H1 (cell line): ENCODE results near the gene KRTAP10-8. TPM values are rescaled to one million over a fixed set of nuclear protein-coding genes. Genes with fewer than 3 reads are reported as not detected.

Source experiments
- CTCF ChIA-PET: fragments of 300-600 bp; sonication (Branson Sonifier 250); formaldehyde crosslinking; loops from one replicate; lab custom pipeline; 2021; ENCODE audit not compliant: partially characterized antibody; lab: Charles Lee
- POLR2A ChIA-PET: fragments of 300-600 bp; sonication (Branson Sonifier 250); formaldehyde crosslinking; loops from one replicate; lab custom pipeline; 2021; ENCODE audit warnings: inconsistent platforms; ENCODE audit not compliant: partially characterized antibody; lab: Charles Lee
- DNase-seq, 2 experiments: peaks; one replicate each; pipeline versions ENCODE4 v3.0.0 to v3.0.0-alpha.2; 2010 to 2022; ENCODE audit warnings: low spot score in 2 of 2, low read depth in 1 of 2, mixed read lengths in 1 of 2
- FAIRE-seq: peaks from 2 replicates; lab custom pipeline; 2011; peaks lifted over from hg19 to GRCh38; lab: Jason Lieb, UNC
- H2AFZ ChIP-seq: 2 replicates; pipeline ENCODE4 v1.8.1; 2012; ENCODE audit warnings: low read length, inconsistent platforms
- H2AK5ac ChIP-seq: 2 replicates; pipeline ENCODE4 v1.6.1; 2013; ENCODE audit warnings: low read depth, low read length
- H2BK120ac ChIP-seq: replicated peaks from 2 replicates; pipeline ENCODE3; 2013; ENCODE audit warnings: low read depth, low read length, inconsistent platforms
- H2BK12ac ChIP-seq: 2 replicates; pipeline ENCODE4 v1.6.1; 2013; ENCODE audit warnings: low read depth, low read length
- H2BK15ac ChIP-seq: 2 replicates; pipeline ENCODE4 v1.6.1; 2013; ENCODE audit warnings: low read length
- H2BK20ac ChIP-seq: 2 replicates; pipeline ENCODE4 v1.6.1; 2013; ENCODE audit warnings: low read length
- H2BK5ac ChIP-seq: 2 replicates; pipeline ENCODE4 v1.6.1; 2013; ENCODE audit warnings: low read depth, low read length
- H3K14ac ChIP-seq: 2 replicates; pipeline ENCODE4 v1.6.1; 2013; ENCODE audit warnings: inconsistent platforms; ENCODE audit not compliant: insufficient read length
- H3K18ac ChIP-seq: 2 replicates; pipeline ENCODE4 v1.6.1; 2013; ENCODE audit warnings: low read length; ENCODE audit errors: extremely low read depth
- H3K23ac ChIP-seq: 2 replicates; pipeline ENCODE4 v1.6.1; 2013; ENCODE audit warnings: inconsistent platforms; ENCODE audit not compliant: insufficient read length
- H3K23me2 ChIP-seq: 2 replicates; pipeline ENCODE4 v1.6.1; 2013; ENCODE audit warnings: low read depth, low read length
- H3K27ac ChIP-seq: 2 replicates; pipeline ENCODE4 v1.6.1; 2011; ENCODE audit warnings: low read depth, low read length, inconsistent platforms
- H3K27me3 ChIP-seq, 4 experiments: replicated peaks in 1 of 4; 1 replicate in 1 of 4; 2 replicates in 3 of 4; pipeline versions ENCODE4 v1.6.1 to v1.8.1; 2011 to 2013; ENCODE audit warnings: low read length in 3 of 4, mild to moderate bottlenecking in 3 of 4, inconsistent platforms in 2 of 4, mixed read lengths in 2 of 4, moderate library complexity in 1 of 4; ENCODE audit not compliant: control insufficient read depth in 3 of 4, insufficient read depth in 3 of 4; ENCODE audit errors: extremely low read depth in 1 of 4
- H3K36me3 ChIP-seq, 4 experiments: 2 replicates each; pipeline versions ENCODE4 v1.6.1 to v1.8.1; 2011 to 2013; ENCODE audit warnings: mild to moderate bottlenecking in 4 of 4, low read length in 3 of 4, moderate library complexity in 2 of 4, control low read depth in 1 of 4, inconsistent platforms in 1 of 4; ENCODE audit not compliant: insufficient read depth in 4 of 4, control insufficient read depth in 2 of 4
- H3K4ac ChIP-seq: replicated peaks from 2 replicates; pipeline ENCODE3; 2013; ENCODE audit warnings: low read length, low read depth, mixed read lengths, inconsistent platforms; ENCODE audit not compliant: insufficient read length
- H3K4me1 ChIP-seq, 4 experiments: replicated peaks in 1 of 4; 1 replicate in 1 of 4; 2 replicates in 3 of 4; pipeline versions ENCODE4 v1.6.1 to v1.8.1; 2011 to 2013; ENCODE audit warnings: low read length in 3 of 4, inconsistent platforms in 2 of 4, mixed read lengths in 1 of 4; ENCODE audit not compliant: insufficient read depth in 4 of 4, control insufficient read depth in 3 of 4
- H3K4me2 ChIP-seq, 2 experiments: 2 replicates each; pipeline versions ENCODE4 v1.6.1 to v1.8.1; 2011 to 2013; ENCODE audit warnings: low read depth in 2 of 2, low read length in 2 of 2, control low read depth in 1 of 2, inconsistent platforms in 1 of 2, mild to moderate bottlenecking in 1 of 2; ENCODE audit not compliant: insufficient read depth in 1 of 2
- H3K4me3 ChIP-seq, 4 experiments: fragments of 200-600, 300-600 bp in 1 of 4; sonication (generic), shearing (Covaris generic), sonication (Bioruptor Twin) in 1 of 4; 2 replicates each; pipeline versions ENCODE4 v1.5.1 to v1.8.1; 2011 to 2016; ENCODE audit warnings: low read length in 4 of 4, low read depth in 3 of 4, control low read depth in 2 of 4, inconsistent platforms in 2 of 4, mild to moderate bottlenecking in 2 of 4, mixed read lengths in 1 of 4, moderate library complexity in 1 of 4; ENCODE audit not compliant: insufficient read depth in 2 of 4; ENCODE audit errors: extremely low read depth in 1 of 4
- H3K56ac ChIP-seq: replicated peaks from 2 replicates; pipeline ENCODE3; 2013; ENCODE audit warnings: low read depth, mild to moderate bottlenecking, mixed read lengths, low read length, inconsistent platforms; ENCODE audit not compliant: insufficient read length
- H3K79me1 ChIP-seq: 2 replicates; pipeline ENCODE4 v1.6.1; 2013; ENCODE audit warnings: low read depth, low read length, control low read depth
- H3K79me2 ChIP-seq, 2 experiments: 2 replicates each; pipeline versions ENCODE4 v1.6.1 to v1.8.1; 2012 to 2013; ENCODE audit warnings: low read length in 2 of 2, mild to moderate bottlenecking in 2 of 2, inconsistent platforms in 1 of 2; ENCODE audit not compliant: insufficient read depth in 2 of 2, control insufficient read depth in 1 of 2
- H3K9ac ChIP-seq, 4 experiments: replicated peaks in 1 of 4; 1 replicate in 1 of 4; 2 replicates in 3 of 4; pipeline versions ENCODE4 v1.6.1 to v1.8.1; 2011 to 2013; ENCODE audit warnings: low read depth in 3 of 4, low read length in 3 of 4, control low read depth in 2 of 4, mild to moderate bottlenecking in 2 of 4, moderate library complexity in 2 of 4, inconsistent platforms in 1 of 4; ENCODE audit errors: extremely low read depth in 1 of 4
- H3K9me3 ChIP-seq, 2 experiments: 2 replicates each; pipeline versions ENCODE4 v1.6.1 to v1.8.1; 2012 to 2013; ENCODE audit warnings: mild to moderate bottlenecking in 2 of 2, moderate library complexity in 2 of 2, control low read depth in 1 of 2, inconsistent platforms in 1 of 2, low read depth in 1 of 2, low read length in 1 of 2, mixed read lengths in 1 of 2; ENCODE audit not compliant: insufficient read depth in 2 of 2
- H4K20me1 ChIP-seq, 2 experiments: replicated peaks in 1 of 2; 2 replicates each; pipeline versions ENCODE3 to v1.8.1; 2011 to 2013; ENCODE audit warnings: inconsistent platforms in 2 of 2, low read length in 2 of 2, mild to moderate bottlenecking in 1 of 2; ENCODE audit not compliant: insufficient read depth in 2 of 2, control insufficient read depth in 1 of 2
- H4K5ac ChIP-seq: 2 replicates; pipeline ENCODE4 v1.6.1; 2013; ENCODE audit warnings: low read length, low read depth, mixed read lengths, inconsistent platforms; ENCODE audit not compliant: insufficient read length
- H4K8ac ChIP-seq: 2 replicates; pipeline ENCODE4 v1.8.0; 2013; ENCODE audit warnings: mild to moderate bottlenecking, moderate library complexity, low read length, inconsistent platforms; ENCODE audit not compliant: insufficient read depth; ENCODE audit errors: extremely low read depth
- H4K91ac ChIP-seq: replicated peaks from 2 replicates; pipeline ENCODE3; 2013; ENCODE audit warnings: low read length, mixed read lengths, inconsistent platforms; ENCODE audit not compliant: insufficient read length
- BRCA1 ChIP-seq: IDR thresholded peaks from 2 replicates; pipeline ENCODE4 v1.6.1; 2012; ENCODE audit warnings: low read depth, low read length, improper control_type of control experiment
- CEBPB ChIP-seq: IDR thresholded peaks from 2 replicates; pipeline ENCODE4 v1.6.1; 2012; ENCODE audit warnings: low read depth, low read length
- CHD1 ChIP-seq: IDR thresholded peaks from 2 replicates; pipeline ENCODE4 v1.6.1; 2012; ENCODE audit warnings: low read depth, low read length, improper control_type of control experiment
- FOSL1 ChIP-seq: IDR thresholded peaks from 2 replicates; pipeline ENCODE4 v1.6.1; 2011; ENCODE audit warnings: mild to moderate bottlenecking, low read depth, low read length, moderate library complexity; ENCODE audit not compliant: insufficient read depth
- GTF2F1 ChIP-seq: IDR thresholded peaks from 2 replicates; pipeline ENCODE4 v1.6.1; 2012; ENCODE audit warnings: low read depth, low read length, improper control_type of control experiment, borderline replicate concordance
- NANOG ChIP-seq: IDR thresholded peaks from 2 replicates; pipeline ENCODE4 v1.6.1; 2011; ENCODE audit warnings: low read length, low read depth, mild to moderate bottlenecking, inconsistent platforms; ENCODE audit not compliant: insufficient read depth, poor library complexity, severe bottlenecking
- POLR2A ChIP-seq, 2 experiments: IDR thresholded peaks; 1 replicate in 1 of 2; 2 replicates in 1 of 2; pipeline ENCODE4 v1.6.1; 2011; ENCODE audit warnings: low read depth in 2 of 2, low read length in 2 of 2, mild to moderate bottlenecking in 2 of 2; ENCODE audit errors: control extremely low read depth in 1 of 2
- RBBP5 ChIP-seq: IDR thresholded peaks from 2 replicates; pipeline ENCODE4 v1.7.1; 2012; ENCODE audit warnings: low read depth, mild to moderate bottlenecking, inconsistent platforms, low read length, moderate library complexity, borderline replicate concordance
- RFX5 ChIP-seq: IDR thresholded peaks from 2 replicates; pipeline ENCODE4 v1.6.1; 2011; ENCODE audit warnings: low read depth, low read length, improper control_type of control experiment, borderline replicate concordance
- SIX5 ChIP-seq: IDR thresholded peaks from 2 replicates; pipeline ENCODE4 v1.6.1; 2011; ENCODE audit warnings: mild to moderate bottlenecking, low read depth, low read length
- WGBS, 2 experiments: shearing (Covaris generic) in 1 of 2; methylation state at CpG; one replicate each; pipeline versions ENCODE4 v1.1.6 to v1.1.7; 2013 to 2015; ENCODE audit warnings: low lambda C conversion rate in 2 of 2, mixed read lengths in 2 of 2, inconsistent platforms in 1 of 2, low coverage in 1 of 2, missing lambda C conversion rate in 1 of 2; ENCODE audit not compliant: insufficient replicate concordance in 2 of 2, insufficient coverage in 1 of 2, insufficient read length in 1 of 2; ENCODE audit errors: extremely low coverage in 1 of 2, missing lambda C conversion rate in 1 of 2; 5-methylcytosine and 5-hydroxymethylcytosine counted together
- polyA plus RNA-seq, 7 experiments: library from polyadenylated mRNA; depleted of rRNA in 3 of 7; stranded (reverse) in 5 of 7; unstranded in 2 of 7; fragments of >200 nt in 5 of 7; fragments of 200-250 nt in 2 of 7; gene quantifications; 1 replicate in 5 of 7; 2 replicates in 1 of 7; 4 replicates in 1 of 7; pipeline versions ENCODE4 v1.2.1 to v1.2.3, GENCODE V29; 2011 to 2013; ENCODE audit warnings: missing spikeins in 2 of 7, mixed read lengths in 2 of 7
- total RNA-seq: library from RNA; stranded (reverse); fragmentation: NEBNext Ultra II Directional; extraction: Animal tissue kit (Norgen Biotek cat#: 25700); gene quantifications from 2 replicates; pipeline ENCODE4 v1.2.1, GENCODE V29; 2021
- TF ChIP-seq, protein P1 (sequence below): IDR thresholded peaks from 2 replicates; pipeline ENCODE4 v1.6.1; 2012; ENCODE audit warnings: low read length, inconsistent platforms

The KRTAP10-8 gene
- total and polyA plus RNA-seq, 2 of the 8 experiments (the other 6 are each of a cell fraction or from before 2014, with no cell fraction given): not detected

DNA sequence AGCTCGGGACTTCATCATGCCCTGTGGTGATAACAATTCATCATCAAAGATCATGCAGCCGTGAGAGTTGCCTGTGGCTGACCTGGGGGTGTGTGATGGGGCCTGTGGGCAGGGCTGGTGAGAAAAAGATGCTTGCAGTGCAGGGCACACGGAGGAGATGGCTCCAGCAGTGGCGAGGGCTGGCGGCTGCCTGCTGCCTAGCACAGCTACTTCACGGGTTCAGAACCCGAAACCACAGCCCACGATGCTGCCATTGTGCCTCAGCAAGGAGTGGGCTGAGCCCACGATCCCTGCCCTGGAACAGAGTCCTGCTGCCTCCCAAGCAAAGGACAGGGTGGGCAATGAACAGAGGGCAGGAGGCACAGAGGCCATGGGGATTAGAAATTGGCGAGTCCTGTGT, 14.4 kb downstream of the KRTAP10-8 start:
- Histone ChIP-seq H3K14ac (no peak overlapping the region), H3K18ac (no peak overlapping the region), H4K20me1 (no peaks in the 10 kb centered on the region), H3K4me3 (no peak overlapping the region), H3K56ac (no peak overlapping the region), H2AK5ac (no peak overlapping the region), H3K79me1 (no peaks in the 10 kb centered on the region), H4K91ac (no peak overlapping the region), H2BK5ac (no peak overlapping the region), H4K8ac (no peak overlapping the region), H2BK12ac (no peak overlapping the region), H3K27me3 (no peaks in the 10 kb centered on the region), H3K23me2 (no peaks in the 10 kb centered on the region), H2BK20ac (no peak overlapping the region), H3K27ac (no peak overlapping the region), H3K36me3 (no peaks in the 10 kb centered on the region), H3K4me2 (no peak overlapping the region; a peak in 1 of 4 replicates), H2AFZ (no peak overlapping the region), H3K79me2 (no peaks in the 10 kb centered on the region), H2BK15ac (no peak overlapping the region), H4K5ac (no peak overlapping the region), H3K4ac (no peak overlapping the region), H3K23ac (no peak overlapping the region), H2BK120ac (no peak overlapping the region), H3K9me3 (peaks cover 16 to 18% of the 10 kb centered on the region in 2 experiments), H3K9ac (no peak overlapping the region; a peak in 1 of 7 replicates), H3K4me1 (no peaks in the 10 kb centered on the region; a peak in 1 of 7 replicates)
- FAIRE-seq (no peak), DNase-seq (peak in 1 of 2 experiments; percentile 32)
- WGBS, 2 experiments: 89% methylated on average over 10 of the region's 10 CpGs; no CpG with 5 or more reads in 1 of the 2 experiments
- POLR2A ChIA-PET: no interaction called here
- CTCF ChIA-PET: interaction anchor here (0.9 to 2.5 kb wide), 4 partner anchors 7 to 75 kb away, joined by 3 to 9 read pairs (median 4); no protein-coding TSS in a partner anchor
- TF ChIP-seq POLR2A (IDR thresholded peaks at IDR 0.05; ENCODE audit: control extremely low read depth in 1 of 2, low read depth in 2 of 2, low read length in 2 of 2): no peak
- no peak for TF ChIP-seq BRCA1
- TF ChIP-seq, protein P1, sequence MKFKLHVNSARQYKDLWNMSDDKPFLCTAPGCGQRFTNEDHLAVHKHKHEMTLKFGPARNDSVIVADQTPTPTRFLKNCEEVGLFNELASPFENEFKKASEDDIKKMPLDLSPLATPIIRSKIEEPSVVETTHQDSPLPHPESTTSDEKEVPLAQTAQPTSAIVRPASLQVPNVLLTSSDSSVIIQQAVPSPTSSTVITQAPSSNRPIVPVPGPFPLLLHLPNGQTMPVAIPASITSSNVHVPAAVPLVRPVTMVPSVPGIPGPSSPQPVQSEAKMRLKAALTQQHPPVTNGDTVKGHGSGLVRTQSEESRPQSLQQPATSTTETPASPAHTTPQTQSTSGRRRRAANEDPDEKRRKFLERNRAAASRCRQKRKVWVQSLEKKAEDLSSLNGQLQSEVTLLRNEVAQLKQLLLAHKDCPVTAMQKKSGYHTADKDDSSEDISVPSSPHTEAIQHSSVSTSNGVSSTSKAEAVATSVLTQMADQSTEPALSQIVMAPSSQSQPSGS: no peak
- TF ChIP-seq RFX5: no peak
- no peak for TF ChIP-seq GTF2F1
- no peak for TF ChIP-seq FOSL1
- no peak for TF ChIP-seq RBBP5
- no peak for TF ChIP-seq CEBPB
- TF ChIP-seq CHD1: no peak
- TF ChIP-seq SIX5: no peak
- no peak for TF ChIP-seq NANOG
